Activated naive CD8-positive, alpha-beta T cell treated with anti-CD3 and anti-CD28 coated beads, Interleukin-2, amount 50 U/mL, for 24 hours (primary cell): ENCODE measurements around the gene ABLIM2.
A peak's percentile ranks its signal among the peaks of the same experiment; 100 is the strongest.

Source experiments
- ATAC-seq: fragments of 150-1000 bp; cut with Tn5 transposase; one replicate; pipeline ENCODE4 v1.10.0; 2021
- DNase-seq: peaks from one replicate; pipeline ENCODE4 v3.0.0; 2021
- H3K27ac Mint-ChIP-seq: one replicate; pipeline ENCODE4 v1.8.0; 2021; ENCODE audit warnings: mild to moderate bottlenecking, mixed read lengths
- H3K27me3 Mint-ChIP-seq: one replicate; pipeline ENCODE4 v1.8.0; 2021; ENCODE audit warnings: mixed read lengths
- H3K36me3 Mint-ChIP-seq: one replicate; pipeline ENCODE4 v1.8.0; 2021; ENCODE audit warnings: low read depth, mixed read lengths
- H3K4me1 Mint-ChIP-seq: one replicate; pipeline ENCODE4 v1.8.0; 2021; ENCODE audit warnings: mixed read lengths
- H3K4me3 Mint-ChIP-seq: one replicate; pipeline ENCODE4 v1.8.0; 2021; ENCODE audit warnings: mild to moderate bottlenecking, moderate library complexity, mixed read lengths
- H3K9me3 Mint-ChIP-seq: one replicate; pipeline ENCODE4 v1.8.0; 2021; ENCODE audit warnings: mixed read lengths

The ABLIM2 gene

DNA sequence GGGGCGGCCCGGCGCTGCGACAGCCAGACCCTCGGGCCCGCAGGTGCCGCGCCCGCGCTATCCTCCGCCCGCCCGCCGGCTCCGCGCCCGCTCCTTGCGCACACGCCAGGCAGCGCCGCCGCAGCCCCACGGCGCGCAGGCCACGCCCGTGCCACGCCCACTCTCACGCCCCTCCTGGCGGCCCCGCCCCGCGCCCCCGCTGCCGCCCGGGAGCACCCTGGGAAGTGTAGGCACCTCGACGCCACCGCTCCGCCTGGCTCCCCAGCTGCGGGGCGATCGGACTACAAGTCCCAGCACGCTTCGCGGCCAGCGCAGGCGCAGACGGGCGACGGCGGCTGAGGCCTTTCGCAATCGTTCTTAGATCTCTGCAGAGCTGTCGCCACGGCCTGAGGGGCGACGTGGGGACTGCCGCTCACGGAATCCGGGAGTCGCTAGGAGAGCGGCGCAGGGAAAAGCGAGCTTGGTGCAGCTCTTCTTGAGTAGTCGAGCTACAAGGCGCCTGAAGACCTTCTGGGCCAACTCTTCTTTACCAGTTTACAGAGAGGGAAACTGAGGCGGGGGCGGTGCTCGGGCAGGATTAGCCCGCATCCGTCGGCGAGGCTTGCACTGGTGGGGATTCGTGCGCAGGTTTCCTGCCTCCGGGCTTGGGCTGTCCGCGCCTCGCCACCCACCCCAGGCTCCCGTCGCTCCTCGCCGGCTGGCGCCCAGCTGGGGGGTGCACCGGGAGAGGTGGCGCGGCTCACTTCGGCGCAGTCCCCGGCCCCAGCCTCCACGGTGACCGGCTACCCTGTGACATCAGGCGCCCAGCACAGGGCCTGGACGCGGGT, at the start of gene ABLIM2:
TSS of gene ABLIM2 (minus strand) at position 104 of the 827 bp plus-strand sequence. CDS start 124 bp downstream, outside the sequence.
- peak within 1 kb of the TSS; percentile 92 for H3K4me3 Mint-ChIP-seq
- peak; percentile 96 for ATAC-seq
- peaks cover 27% of the 10 kb centered on the region for H3K4me1 Mint-ChIP-seq
- H3K27ac Mint-ChIP-seq, result peak within 1 kb of the TSS; percentile 80
- H3K9me3 Mint-ChIP-seq, result no peaks in the 10 kb centered on the region
- H3K36me3 Mint-ChIP-seq, result no peaks in the 10 kb centered on the region
- H3K27me3 Mint-ChIP-seq, result peaks cover 9% of the 10 kb centered on the region
- peak; percentile 99 for DNase-seq

- DNase-seq (no peak), ATAC-seq (no peak)
- Mint-ChIP-seq H3K4me1 (peaks cover 10% of the 10 kb centered on the region), H3K9me3 (no peaks in the 10 kb centered on the region), H3K4me3 (no peak overlapping the region), H3K36me3 (no peaks in the 10 kb centered on the region), H3K27me3 (no peaks in the 10 kb centered on the region), H3K27ac (no peak overlapping the region)
Observed at GRCh38 chr4:8207314-8207713, 48.7 kb upstream of the ABLIM2 start.

- Mint-ChIP-seq H3K27ac (no peak overlapping the region), H3K9me3 (no peaks in the 10 kb centered on the region), H3K4me3 (no peak overlapping the region), H3K27me3 (no peaks in the 10 kb centered on the region), H3K4me1 (peaks cover 22% of the 10 kb centered on the region), H3K36me3 (no peaks in the 10 kb centered on the region)
- DNase-seq (no peak), ATAC-seq (no peak)
Observed at GRCh38 chr4:8205749-8206611, 47.4 kb upstream of the ABLIM2 start.

- H3K36me3 Mint-ChIP-seq, result no peaks in the 10 kb centered on the region
- H3K27ac Mint-ChIP-seq, result no peak overlapping the region
- DNase-seq, result no peak
- H3K9me3 Mint-ChIP-seq, result no peaks in the 10 kb centered on the region
- ATAC-seq, result no peak
- no peak overlapping the region for H3K4me3 Mint-ChIP-seq
- no peaks in the 10 kb centered on the region for H3K27me3 Mint-ChIP-seq
- peaks cover 30% of the 10 kb centered on the region for H3K4me1 Mint-ChIP-seq
Observed at GRCh38 chr4:8205241-8205707, 46.7 kb upstream of the ABLIM2 start.

- Mint-ChIP-seq H3K27me3 (no peaks in the 10 kb centered on the region), H3K4me3 (no peak overlapping the region), H3K27ac (no peak overlapping the region), H3K36me3 (no peaks in the 10 kb centered on the region), H3K4me1 (peaks cover 34% of the 10 kb centered on the region), H3K9me3 (no peaks in the 10 kb centered on the region)
- ATAC-seq (no peak), DNase-seq (no peak)
Observed at GRCh38 chr4:8204576-8205227, 46.1 kb upstream of the ABLIM2 start.

DNA sequence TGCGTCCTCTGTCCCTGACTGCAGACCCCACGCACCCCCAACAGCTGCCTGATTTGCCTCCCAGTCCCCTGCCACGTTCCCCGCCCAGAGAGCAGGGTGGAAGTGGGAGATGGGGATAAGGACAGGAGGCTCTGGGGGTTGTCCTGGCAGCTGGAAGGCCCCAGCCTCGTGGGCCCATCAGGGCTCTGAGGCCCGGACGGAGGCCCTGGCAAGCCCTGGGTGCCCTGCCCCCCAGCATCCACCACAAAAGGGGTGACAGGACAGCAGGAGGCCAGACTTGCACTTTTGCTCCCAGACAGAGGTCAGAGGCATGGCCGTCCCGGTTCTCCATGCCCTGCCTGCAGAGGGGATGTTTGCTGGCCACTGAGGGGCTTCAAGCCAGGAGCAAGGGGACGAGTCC, 45.2 kb upstream of the ABLIM2 start:
- DNase-seq (no peak), ATAC-seq (no peak)
- Mint-ChIP-seq H3K4me3 (no peak overlapping the region), H3K4me1 (peaks cover 40% of the 10 kb centered on the region), H3K27me3 (no peaks in the 10 kb centered on the region), H3K27ac (no peak overlapping the region), H3K36me3 (no peaks in the 10 kb centered on the region), H3K9me3 (no peaks in the 10 kb centered on the region)

GRCh38 chr4:8203052-8203401, 44.4 kb upstream of the ABLIM2 start:
- DNase-seq (no peak), ATAC-seq (no peak)
- Mint-ChIP-seq H3K4me3 (no peak overlapping the region), H3K36me3 (no peaks in the 10 kb centered on the region), H3K4me1 (peaks cover 47% of the 10 kb centered on the region), H3K9me3 (no peaks in the 10 kb centered on the region), H3K27me3 (no peaks in the 10 kb centered on the region), H3K27ac (no peak overlapping the region)

GRCh38 chr4:8202108-8203051, 43.8 kb upstream of the ABLIM2 start:
- ATAC-seq (no peak), DNase-seq (no peak)
- Mint-ChIP-seq H3K36me3 (no peaks in the 10 kb centered on the region), H3K27ac (peak overlapping the region; percentile 39), H3K27me3 (no peaks in the 10 kb centered on the region), H3K4me3 (peak overlapping the region; percentile 82), H3K9me3 (no peaks in the 10 kb centered on the region), H3K4me1 (peaks cover 48% of the 10 kb centered on the region)

DNA sequence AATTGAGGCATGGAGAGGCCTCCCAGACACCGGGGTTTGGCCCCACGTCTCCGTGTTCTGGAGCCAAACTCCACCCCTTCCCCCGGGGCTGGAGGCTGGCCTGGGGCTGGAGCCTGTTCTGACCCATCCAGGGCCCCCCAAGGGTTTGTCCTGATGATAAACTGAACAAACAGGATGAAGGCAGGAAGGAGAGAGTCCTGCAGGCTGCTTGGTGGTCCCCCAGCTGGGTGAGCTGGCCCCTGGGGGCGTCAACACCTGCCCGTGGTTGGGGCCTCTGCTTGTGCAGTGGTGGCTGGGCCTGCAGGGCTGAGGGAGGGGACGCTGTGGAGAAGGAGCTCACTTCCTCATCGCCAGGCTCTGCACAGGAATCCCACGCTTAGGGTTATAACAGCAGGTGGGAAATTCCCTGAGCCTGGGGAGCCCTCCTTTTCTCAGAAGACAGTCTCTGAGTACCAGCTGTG, 42.7 kb upstream of the ABLIM2 start:
- Mint-ChIP-seq H3K36me3 (no peaks in the 10 kb centered on the region), H3K27ac (peak overlapping the region; percentile 52), H3K4me1 (peaks cover 48% of the 10 kb centered on the region), H3K27me3 (no peaks in the 10 kb centered on the region), H3K9me3 (no peaks in the 10 kb centered on the region), H3K4me3 (peak overlapping the region; percentile 82)
- DNase-seq, result peak; percentile 58
- peak; percentile 70 for ATAC-seq

- H3K9me3 Mint-ChIP-seq, result no peaks in the 10 kb centered on the region
- peaks cover 45% of the 10 kb centered on the region for H3K4me1 Mint-ChIP-seq
- DNase-seq, result no peak
- no peak for ATAC-seq
- no peaks in the 10 kb centered on the region for H3K27me3 Mint-ChIP-seq
- H3K4me3 Mint-ChIP-seq, result peak overlapping the region; percentile 82
- H3K27ac Mint-ChIP-seq, result peak overlapping the region; percentile 52
- no peaks in the 10 kb centered on the region for H3K36me3 Mint-ChIP-seq
Observed at GRCh38 chr4:8200302-8200975, 41.8 kb upstream of the ABLIM2 start.

GRCh38 chr4:8199594-8200301, 41.1 kb upstream of the ABLIM2 start:
- DNase-seq, result peak; percentile 23
- Mint-ChIP-seq H3K27ac (peak overlapping the region; percentile 82), H3K4me3 (peak overlapping the region; percentile 82), H3K27me3 (no peaks in the 10 kb centered on the region), H3K36me3 (no peaks in the 10 kb centered on the region), H3K9me3 (no peaks in the 10 kb centered on the region), H3K4me1 (peaks cover 45% of the 10 kb centered on the region)
- no peak for ATAC-seq

GRCh38 chr4:8198906-8199593, 40.4 kb upstream of the ABLIM2 start, which contains the start of gene SH3TC1:
SH3TC1 (plus strand) TSS chr4:8199290; CDS start chr4:8205195, 5,905 bp downstream.
- peak within 1 kb of the TSS; percentile 82 for H3K27ac Mint-ChIP-seq
- DNase-seq (peak; percentile 70), ATAC-seq (peak; percentile 82)
- no peaks in the 10 kb centered on the region for H3K36me3 Mint-ChIP-seq
- H3K9me3 Mint-ChIP-seq, result no peaks in the 10 kb centered on the region
- H3K4me3 Mint-ChIP-seq, result peak within 1 kb of the TSS; percentile 82
- H3K27me3 Mint-ChIP-seq, result no peaks in the 10 kb centered on the region
- peaks cover 43% of the 10 kb centered on the region for H3K4me1 Mint-ChIP-seq
